G401.6 (cell line): ENCODE data around the gene POLL.
"Not testable (repeated sequence)": the region's sequence is repeated elsewhere in the genome, so short reads cannot be mapped to it uniquely, and the experiment has no call there.

Experiments used
- FAIRE-seq: peaks from 2 replicates; lab custom pipeline; 2012; peaks lifted over from hg19 to GRCh38; lab: Jason Lieb, UNC

POLL gene

DNA sequence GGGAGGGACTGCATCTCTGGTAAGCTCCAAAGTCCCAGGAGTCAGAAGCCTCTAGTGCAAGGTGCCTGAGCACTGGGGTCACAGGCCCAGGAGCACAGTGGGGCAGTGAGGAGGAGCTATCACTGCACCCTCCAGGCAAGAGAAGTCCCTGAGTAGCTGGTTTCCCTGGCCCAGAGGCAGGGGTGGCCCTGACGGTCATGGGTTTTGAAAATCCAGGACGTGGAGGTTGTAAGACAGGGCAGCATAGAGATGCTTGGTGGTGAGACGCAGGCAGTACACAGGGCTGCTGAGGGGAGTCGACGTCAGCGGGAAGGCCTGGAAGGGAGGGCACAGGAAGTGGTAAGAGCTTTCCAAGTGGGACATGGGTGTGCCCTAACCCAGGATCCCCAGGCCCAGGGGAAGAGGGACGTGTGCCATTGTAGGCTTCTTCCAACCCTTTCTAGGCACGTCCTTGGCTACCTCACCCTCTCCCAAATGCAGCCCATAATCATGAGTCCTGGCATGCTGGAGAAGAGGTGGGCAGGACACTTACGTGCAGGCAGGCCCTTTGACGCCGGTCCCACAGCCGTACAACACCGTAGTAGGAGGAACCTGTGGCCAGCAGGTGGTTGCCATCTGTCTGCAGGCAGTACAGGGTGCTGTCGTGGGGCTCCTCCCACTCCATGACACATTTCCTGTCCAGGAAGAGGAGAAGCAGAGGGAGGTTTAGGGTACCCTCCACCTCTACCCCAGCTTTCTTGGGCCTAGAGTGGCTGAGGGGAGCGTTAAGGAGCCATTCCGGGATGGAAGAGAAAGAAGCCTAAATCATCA is 23.2 kb upstream of the POLL start:
- no peak for FAIRE-seq

DNA sequence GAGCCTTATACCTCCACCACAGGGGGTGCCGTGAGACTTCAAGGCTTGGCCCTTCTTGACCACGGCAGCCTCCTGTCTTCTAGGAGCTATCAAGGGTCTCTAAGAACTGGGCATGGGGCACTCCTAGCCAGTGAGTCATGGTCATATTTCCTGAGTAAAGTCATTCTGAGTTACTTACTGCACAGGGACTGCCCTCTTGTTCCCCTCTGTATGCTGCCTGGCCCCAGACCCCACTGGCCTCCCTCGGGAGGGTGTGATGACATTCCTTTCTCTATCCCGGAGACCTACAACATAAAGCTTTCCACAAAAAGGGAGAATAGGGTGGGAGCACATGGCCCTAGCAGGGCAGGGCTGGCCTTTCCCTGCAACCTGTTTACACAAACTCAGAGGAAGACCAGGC is 21.4 kb upstream of the POLL start:
- FAIRE-seq = no peak

GRCh38 chr10:101607124-101607523 is 19.1 kb upstream of the POLL start:
- FAIRE-seq = no peak

- peak; percentile 97 for FAIRE-seq
Observed at GRCh38 chr10:101602761-101603398, 14.8 kb upstream of the POLL start.

DNA sequence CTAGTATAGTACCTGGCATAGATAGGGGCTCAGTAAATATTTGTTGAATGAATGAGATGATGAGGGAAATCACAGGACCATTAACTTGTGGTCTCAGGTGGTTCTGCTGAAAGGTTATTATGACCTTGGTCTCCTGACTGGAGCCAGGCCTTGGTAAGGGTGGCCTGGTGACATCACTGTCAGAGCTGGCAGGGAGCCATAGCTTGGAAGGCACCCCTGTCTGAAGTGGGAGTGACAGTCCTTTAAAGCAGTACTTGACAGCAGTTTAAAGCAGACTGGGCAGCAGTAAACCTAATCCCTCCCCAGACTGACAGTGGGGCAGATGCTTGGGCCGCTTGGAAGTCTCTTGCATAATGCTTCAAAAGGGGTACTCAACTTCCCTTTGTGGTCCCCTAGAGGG is 13.5 kb upstream of the POLL start:
- no peak for FAIRE-seq

DNA sequence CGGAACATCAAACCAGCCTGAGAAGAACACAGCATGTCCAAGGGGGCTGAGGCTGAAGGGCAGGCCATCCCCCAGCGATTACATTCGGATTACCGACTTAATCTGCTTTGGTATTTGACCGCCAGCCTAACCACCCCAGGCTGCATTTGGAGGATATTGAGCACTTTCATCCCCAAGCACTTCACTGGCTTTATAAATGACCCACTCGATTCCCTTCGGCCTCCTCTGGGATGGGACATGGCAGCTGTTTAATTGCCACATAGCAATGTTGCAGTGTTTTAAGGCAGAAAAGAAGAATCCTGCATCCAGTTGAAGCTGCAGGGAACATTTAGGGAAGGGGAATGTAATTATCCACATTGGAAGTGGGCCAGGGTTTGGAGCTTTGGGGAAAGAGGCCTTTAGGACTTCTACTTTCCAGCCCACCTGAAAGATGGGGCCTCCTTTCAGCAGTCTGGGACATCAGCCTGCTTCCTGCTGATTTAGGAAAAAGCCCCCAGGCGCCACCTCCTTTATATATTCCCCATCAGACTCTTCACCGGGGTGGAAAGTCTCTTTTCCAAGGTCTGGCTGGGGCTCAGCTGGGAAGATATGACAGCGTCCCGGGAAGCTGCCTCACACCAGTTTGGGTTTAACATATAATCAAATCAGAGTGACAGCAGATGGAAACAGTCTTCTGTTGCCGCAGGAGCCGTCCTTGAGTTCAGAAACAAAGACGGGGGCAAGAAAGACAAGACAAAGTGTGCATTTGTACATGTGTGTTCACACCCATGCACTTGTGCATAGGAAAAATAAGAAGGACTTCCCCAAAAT is 9.2 kb upstream of the POLL start:
- peak; percentile 99 for FAIRE-seq

DNA sequence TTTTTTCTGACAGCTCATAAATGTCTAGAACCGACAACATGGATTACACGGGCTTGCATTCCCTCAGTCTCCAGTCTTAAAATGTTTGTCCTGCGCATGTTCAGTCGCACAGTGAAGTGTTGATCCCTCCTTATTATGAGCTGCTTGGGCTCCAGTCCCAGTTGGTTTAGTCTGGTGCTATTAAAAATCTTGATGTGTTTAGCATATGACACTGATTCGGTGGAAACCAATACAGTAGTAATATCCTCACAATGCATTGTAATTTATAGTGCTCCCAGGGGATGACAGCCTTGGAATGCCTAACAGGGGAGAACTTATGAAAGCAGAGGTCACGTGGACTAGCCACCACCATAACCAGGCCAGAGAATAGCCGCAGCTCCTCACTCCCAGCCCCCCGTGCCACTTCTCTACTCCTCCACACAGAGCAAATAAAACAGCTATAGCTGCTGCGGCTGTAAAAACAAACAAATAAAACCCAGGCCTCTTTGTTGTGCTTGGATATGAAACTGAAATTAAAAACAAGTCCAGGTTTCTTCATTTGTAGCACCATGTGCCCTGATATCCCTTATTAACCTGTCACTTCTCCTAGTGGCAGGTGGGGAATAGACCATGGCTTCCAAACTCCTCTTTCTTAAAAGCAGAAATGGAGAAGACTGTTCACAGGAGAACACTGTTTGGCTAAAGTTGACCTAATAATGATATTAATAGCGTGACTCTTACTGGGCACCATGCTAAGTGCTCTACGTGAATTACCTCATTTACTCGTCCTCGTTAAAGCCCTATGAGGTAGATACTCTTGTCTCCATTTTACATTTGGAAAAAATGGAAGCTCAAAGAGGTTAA is 7.8 kb upstream of the POLL start:
- peak; percentile 99 for FAIRE-seq

DNA sequence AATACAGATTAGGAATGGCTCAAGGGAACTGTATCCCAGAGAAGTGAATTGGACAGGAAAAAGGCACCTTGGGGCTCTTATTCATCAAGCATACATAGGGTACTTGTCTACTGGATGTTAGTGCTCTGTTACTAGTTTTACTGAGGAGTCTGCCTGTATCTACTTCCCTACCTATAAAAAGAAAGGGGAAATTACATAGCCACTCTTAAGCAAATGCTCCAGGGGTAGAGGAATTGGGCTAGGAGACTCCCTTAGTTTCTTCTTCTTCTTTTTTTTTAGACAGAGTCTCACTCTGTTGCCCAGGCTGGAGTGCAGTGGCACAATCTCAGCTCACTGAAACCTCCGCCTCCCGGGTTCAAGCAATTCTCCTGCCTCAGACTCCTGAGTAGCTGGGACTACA is 5.3 kb upstream of the POLL start:
- FAIRE-seq = not testable (repeated sequence)

DNA sequence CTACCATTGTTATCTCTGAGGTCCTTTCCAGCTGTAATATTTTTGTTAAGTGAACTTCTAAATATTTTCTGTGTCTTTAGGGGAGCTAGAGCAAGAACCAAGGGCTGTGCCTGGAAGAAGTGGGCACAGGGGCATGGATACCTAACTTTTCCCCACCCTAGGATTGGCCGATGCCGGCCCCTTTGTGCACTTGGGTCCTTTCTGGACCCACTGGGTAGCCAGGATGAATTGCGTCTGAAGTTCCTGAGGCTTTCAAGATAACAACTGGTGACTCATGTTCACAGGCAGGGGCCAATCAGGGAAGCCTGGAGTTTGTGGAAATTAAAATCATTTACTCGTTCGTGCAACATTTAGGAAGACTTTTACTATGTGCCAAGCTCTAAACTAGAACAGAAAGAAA is 822 bp upstream of the POLL start:
- FAIRE-seq = peak; percentile 73

DNA sequence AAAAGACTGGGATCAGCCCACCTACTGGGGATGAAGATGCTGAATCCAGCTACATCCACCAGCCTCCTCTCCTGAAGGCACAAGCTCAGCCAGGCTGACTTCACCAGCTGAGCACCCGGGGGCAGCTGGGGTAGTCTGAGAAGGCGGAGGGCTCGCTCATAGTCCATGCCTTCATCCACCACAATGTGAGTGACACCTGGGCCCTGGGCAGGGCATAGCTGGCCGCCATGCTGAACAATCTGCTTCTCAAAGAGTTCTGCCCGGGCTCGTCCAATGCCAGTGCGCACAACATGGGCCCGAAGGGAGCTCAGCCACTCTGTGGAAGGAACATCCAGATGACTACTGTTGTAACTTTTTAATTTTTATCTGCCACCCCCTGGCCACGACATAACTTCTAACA is 2.2 kb downstream of the POLL start:
- FAIRE-seq = no peak

DNA sequence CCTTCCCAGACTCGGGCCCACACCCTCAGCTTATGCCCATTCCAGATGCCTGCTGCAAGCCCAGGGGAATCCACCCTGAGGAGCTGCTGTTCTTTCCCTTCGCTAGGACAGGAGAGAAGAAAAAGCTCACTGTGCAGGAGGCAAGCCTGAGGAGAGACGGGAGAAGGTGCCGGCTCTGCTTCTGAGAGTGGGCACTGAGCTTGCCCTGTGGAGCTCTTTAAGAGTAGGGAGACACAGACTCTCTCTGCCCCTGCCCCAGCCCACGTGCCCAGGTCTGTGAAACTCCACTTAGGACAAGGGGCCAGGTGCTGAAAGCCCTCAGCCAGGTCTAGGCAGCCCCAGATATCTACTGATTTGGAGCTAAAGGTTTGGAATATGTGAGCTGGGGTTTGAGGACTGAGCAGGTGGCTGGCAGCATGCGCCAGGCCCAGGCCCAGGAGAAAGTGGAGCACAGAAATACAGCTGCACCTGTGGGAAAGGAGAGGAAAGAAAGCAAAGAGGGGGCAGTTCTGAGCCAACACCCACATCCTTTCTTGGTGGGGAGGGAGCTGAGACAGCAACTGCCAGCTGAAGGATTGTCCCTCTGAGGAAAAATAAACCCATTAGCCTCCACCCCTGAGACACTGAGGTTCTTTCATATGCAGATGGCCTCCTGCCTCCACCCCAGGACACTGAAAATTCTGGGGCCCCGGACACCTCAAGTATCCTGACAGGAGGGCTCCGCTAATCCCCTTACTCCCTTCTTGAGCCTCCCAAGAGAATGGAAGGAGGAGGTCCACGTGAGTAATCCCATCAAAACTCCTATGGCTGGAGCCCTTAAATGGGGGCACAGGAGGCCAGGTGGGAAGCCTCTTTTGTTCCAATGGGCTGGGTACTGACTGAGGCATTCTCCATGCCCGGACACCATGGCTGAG is 7.3 kb downstream of the POLL start:
- FAIRE-seq = no peak

- FAIRE-seq = no peak
Observed at GRCh38 chr10:101579516-101579870, 8.6 kb downstream of the POLL start.

- FAIRE-seq = no peak
Observed at GRCh38 chr10:101578803-101579515, 9.1 kb downstream of the POLL start.

DNA sequence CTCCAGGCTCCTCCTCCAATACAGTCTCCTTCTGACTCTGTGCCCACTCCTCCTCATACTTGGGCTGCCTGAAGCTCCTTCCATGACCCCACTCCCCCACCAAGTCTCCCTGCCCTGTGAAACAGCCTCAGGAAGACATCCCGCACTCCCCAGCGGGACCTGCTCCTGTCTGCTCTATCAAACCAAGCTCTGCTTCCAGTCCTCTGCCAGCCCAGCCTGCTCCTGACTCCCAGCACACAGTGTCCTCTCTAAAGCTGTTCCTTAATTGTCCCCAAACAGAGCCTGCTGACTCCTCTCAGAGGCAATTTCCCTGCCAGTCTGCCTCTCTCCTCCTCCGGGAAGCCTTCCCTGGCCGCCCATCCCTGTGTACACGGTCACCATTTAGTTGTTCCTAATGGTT is 9.9 kb downstream of the POLL start:
- FAIRE-seq = no peak

DNA sequence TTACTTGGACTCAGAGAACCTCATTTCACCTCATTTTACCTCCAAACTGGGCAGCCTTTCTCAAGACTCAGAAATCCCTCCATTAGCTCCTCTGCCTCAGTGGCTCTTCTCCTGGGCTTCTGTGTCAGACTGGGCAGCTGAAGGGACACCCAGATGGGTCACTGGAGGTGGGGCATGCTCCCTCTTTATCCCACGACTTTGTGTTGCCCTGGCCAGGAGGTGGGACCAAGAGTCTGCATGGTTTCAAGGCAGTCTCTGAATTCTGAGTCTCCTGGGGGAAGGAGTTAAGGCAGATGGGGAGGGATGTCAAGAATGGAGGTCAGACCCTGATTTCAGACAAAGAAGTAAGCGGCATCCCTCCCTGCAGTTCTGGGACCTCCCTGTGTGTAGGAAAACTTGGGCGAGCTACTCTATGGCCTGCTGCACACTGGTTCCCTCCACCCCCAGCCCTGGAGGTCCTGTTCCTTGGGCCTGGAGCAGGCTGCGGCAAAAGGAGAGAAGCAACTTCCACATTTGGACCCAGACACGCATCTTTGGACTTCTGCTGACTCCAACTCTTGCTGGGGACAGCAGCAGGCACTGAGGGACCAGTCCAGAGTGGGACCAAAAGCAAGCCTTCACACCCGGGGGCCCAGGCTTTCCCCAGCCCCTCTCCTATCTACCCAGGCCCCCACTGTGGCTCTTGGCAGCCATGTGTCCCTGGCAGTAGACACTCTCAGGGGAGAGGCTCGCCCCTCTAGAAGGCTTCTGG is 10.8 kb downstream of the POLL start:
- no peak for FAIRE-seq

- FAIRE-seq = no peak
Observed at GRCh38 chr10:101576211-101576863, 11.7 kb downstream of the POLL start.

DNA sequence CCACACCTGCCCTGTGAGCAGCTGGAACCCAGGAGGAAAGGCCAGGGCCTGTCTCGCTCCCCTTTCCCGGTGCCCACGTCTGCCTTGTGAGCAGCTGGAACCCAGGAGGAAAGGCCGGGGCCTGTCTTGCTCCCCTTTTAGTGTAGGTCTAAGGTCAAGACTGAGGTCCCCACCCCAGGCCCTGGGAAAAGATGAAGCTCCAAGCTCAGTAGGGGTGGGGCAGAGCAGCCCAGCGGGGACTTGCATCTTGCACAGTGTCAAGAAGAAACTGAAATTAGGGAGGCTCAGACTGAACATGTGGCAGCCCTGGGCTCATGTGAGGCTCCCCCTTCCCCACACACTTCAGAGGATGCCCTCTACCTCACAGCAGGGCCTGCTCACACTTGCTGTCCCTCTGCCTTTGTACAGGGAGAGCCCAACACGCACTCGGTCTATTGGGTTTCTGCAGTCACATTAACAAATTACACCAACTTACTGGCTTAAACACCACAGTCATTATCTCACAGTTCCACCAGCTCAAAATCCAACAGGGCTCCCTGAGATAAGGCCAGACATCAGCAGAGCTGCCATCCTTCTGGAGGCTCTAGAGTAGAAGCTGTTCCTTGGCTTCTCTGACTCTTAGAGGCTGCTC is 12.4 kb downstream of the POLL start:
- FAIRE-seq = no peak

DNA sequence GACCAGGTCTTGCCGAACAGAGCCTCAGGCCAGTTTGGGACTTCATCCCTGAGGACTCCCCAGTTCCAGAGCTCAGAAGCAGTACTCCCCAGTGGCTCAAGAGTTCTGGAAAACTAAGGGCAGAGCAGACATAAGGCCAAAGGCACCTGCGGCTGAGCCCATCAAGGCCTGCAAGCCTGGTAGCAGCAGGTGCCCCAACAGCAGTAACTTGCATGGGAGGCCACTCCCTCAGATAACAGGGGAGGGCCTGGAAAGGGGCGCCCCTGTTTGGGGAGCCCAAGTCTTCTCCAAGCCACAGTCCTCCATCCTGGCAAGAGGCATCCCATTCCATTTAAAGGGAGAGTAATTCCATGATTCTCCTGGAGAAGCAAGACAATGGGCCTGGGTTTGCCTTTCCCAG is 13.0 kb downstream of the POLL start:
- no peak for FAIRE-seq
